ENCODE measurements around the gene CD86. TPM values are rescaled to one million over a fixed set of nuclear protein-coding genes. Genes with fewer than 3 reads are reported as not detected.

Gene CD86
- total RNA-seq, 1 experiment from 2014 or later = not detected

DNA sequence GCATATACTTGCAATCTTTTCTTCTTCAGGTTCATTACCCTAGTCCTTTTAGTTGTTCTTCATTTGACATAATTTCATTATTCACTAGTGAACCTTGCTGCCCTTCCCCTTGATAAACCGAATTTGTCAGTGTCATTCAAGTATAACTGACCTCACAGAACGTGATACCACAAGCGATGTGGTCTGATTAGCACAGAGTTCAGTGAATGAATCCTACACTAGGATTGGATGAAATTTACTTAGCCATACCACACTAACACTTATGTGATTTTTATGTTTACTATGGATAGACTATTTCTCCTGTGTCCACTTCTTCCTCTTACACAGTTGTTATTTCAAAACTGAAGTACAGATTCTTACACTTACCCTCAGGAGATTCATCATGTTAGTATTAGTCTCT, 27.2 kb downstream of the CD86 start:
- no peak for DNase-seq (ENCODE audit: unreplicated experiment)
- ChIA-PET CTCF (no interaction called here), POLR2A (interaction anchor here (1.1 to 1.3 kb wide), 2 partner anchors 69 to 248 kb away, joined by 3 read pairs; partner anchors contain the start of genes EAF2 and IQCB1)
- H3K27ac Mint-ChIP-seq (ENCODE audit: low read depth, unreplicated experiment) = no peak overlapping the region
- H3K36me3 Mint-ChIP-seq (ENCODE audit: insufficient read depth, unreplicated experiment) = no peaks in the 10 kb centered on the region
- TF ChIP-seq, protein P1, sequence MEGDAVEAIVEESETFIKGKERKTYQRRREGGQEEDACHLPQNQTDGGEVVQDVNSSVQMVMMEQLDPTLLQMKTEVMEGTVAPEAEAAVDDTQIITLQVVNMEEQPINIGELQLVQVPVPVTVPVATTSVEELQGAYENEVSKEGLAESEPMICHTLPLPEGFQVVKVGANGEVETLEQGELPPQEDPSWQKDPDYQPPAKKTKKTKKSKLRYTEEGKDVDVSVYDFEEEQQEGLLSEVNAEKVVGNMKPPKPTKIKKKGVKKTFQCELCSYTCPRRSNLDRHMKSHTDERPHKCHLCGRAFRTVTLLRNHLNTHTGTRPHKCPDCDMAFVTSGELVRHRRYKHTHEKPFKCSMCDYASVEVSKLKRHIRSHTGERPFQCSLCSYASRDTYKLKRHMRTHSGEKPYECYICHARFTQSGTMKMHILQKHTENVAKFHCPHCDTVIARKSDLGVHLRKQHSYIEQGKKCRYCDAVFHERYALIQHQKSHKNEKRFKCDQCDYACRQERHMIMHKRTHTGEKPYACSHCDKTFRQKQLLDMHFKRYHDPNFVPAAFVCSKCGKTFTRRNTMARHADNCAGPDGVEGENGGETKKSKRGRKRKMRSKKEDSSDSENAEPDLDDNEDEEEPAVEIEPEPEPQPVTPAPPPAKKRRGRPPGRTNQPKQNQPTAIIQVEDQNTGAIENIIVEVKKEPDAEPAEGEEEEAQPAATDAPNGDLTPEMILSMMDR (IDR thresholded peaks at IDR 0.05; ENCODE audit: unreplicated experiment) = no peak
- H3K27me3 Mint-ChIP-seq (ENCODE audit: insufficient read depth, unreplicated experiment) = no peaks in the 10 kb centered on the region
- peaks cover 14% of the 10 kb centered on the region for H3K4me1 Mint-ChIP-seq (ENCODE audit: insufficient read depth, unreplicated experiment)
- intact Hi-C loops (cut with micrococcal nuclease) = no loop called here
- no peak overlapping the region for H3K4me3 Mint-ChIP-seq (ENCODE audit: unreplicated experiment)
- BruUV-seq (replicated peaks) = no TSS peak
- H3K9me3 Mint-ChIP-seq (ENCODE audit: unreplicated experiment) = no peaks in the 10 kb centered on the region

DNA sequence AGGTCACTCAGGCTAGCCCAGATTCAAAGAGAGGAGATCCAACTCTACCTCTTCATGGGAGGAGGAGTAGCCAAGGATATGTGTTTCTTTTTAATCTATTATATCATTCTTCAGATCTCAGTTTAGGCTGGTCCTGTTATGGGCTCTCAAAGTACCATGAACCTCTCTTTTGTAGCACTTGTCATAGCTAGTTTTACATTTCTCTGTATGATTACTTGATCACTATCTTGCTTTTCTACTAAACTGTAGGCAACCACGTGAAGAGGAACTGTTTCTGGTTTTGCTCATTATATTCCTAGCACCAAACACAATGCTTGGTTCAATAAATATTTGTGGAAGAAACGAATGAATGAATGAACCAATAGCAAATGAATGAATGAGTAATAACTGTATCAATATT, 29.6 kb downstream of the CD86 start:
- intact Hi-C loops (cut with micrococcal nuclease) = no loop called here
- H3K9me3 Mint-ChIP-seq (ENCODE audit: unreplicated experiment) = no peaks in the 10 kb centered on the region
- no TSS peak for BruUV-seq (replicated peaks)
- CTCF ChIA-PET = interaction anchor here (0.6 to 0.7 kb wide), 2 partner anchors 19 to 115 kb away, joined by 3 to 5 read pairs; no protein-coding TSS in a partner anchor
- DNase-seq (ENCODE audit: unreplicated experiment) = no peak
- peaks cover 14% of the 10 kb centered on the region for H3K4me1 Mint-ChIP-seq (ENCODE audit: insufficient read depth, unreplicated experiment)
- POLR2A ChIA-PET = no interaction called here
- no peak overlapping the region for H3K27ac Mint-ChIP-seq (ENCODE audit: low read depth, unreplicated experiment)
- H3K4me3 Mint-ChIP-seq (ENCODE audit: unreplicated experiment) = no peak overlapping the region
- TF ChIP-seq, protein P1 (IDR thresholded peaks at IDR 0.05; ENCODE audit: unreplicated experiment) = no peak
- H3K27me3 Mint-ChIP-seq (ENCODE audit: insufficient read depth, unreplicated experiment) = no peaks in the 10 kb centered on the region
- H3K36me3 Mint-ChIP-seq (ENCODE audit: insufficient read depth, unreplicated experiment) = no peaks in the 10 kb centered on the region

DNA sequence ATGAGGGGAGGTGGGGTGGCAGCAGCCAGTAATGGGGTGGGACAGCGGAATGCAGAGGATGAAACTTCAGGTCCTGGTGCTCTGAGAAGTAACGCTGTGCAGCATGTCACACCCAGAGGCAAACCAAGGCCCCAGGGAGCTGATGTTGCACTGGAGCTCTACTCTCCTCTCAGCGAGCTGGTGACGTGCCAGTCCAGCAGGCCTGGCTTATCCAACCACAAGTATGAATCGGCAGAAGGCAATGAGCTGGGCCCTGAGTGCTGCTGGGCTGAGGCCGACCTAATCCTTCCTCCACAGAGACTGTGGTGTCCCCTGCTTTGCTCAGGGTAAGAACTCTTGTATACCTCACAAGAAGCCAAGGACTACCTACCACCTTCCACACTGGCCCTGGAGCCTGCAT, 30.5 kb downstream of the CD86 start:
- Mint-ChIP-seq H3K4me1 (ENCODE audit: insufficient read depth, unreplicated experiment) (peaks cover 14% of the 10 kb centered on the region), H3K9me3 (ENCODE audit: unreplicated experiment) (no peaks in the 10 kb centered on the region), H3K36me3 (ENCODE audit: insufficient read depth, unreplicated experiment) (no peaks in the 10 kb centered on the region), H3K27ac (ENCODE audit: low read depth, unreplicated experiment) (no peak overlapping the region), H3K27me3 (ENCODE audit: insufficient read depth, unreplicated experiment) (no peaks in the 10 kb centered on the region), H3K4me3 (ENCODE audit: unreplicated experiment) (no peak overlapping the region)
- POLR2A ChIA-PET = no interaction called here
- intact Hi-C loops (cut with micrococcal nuclease) = no loop called here
- DNase-seq (ENCODE audit: unreplicated experiment) = no peak
- no TSS peak for BruUV-seq (replicated peaks)
- CTCF ChIA-PET = interaction anchor here (0.5 kb wide), 1 partner anchor 13 kb away, joined by 3 read pairs; no protein-coding TSS in a partner anchor
- TF ChIP-seq, protein P1 (IDR thresholded peaks at IDR 0.05; ENCODE audit: unreplicated experiment) = no peak

DNA sequence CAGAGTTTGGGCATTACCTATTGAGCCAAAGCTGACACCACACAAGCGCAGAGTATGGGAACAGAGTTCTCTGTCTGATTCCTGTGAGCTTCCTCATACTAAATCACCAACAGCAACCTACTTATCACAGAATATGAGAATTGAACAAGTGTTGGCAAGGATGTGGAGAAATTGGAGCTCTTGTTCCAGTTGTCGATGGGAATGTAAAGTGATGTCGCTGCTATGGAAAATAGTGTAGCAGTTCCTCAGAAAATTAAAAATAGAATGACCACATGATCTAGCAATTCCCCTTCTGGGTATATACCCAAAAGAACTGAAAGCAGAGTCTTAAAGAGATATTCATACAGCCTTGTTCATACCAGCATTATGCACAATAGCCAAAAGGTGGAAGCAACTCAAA, 33.4 kb downstream of the CD86 start:
- BruUV-seq (replicated peaks) = no TSS peak
- Mint-ChIP-seq H3K27me3 (ENCODE audit: insufficient read depth, unreplicated experiment) (no peaks in the 10 kb centered on the region), H3K4me3 (ENCODE audit: unreplicated experiment) (no peak overlapping the region), H3K36me3 (ENCODE audit: insufficient read depth, unreplicated experiment) (no peaks in the 10 kb centered on the region), H3K27ac (ENCODE audit: low read depth, unreplicated experiment) (no peak overlapping the region), H3K4me1 (ENCODE audit: insufficient read depth, unreplicated experiment) (peaks cover 9% of the 10 kb centered on the region), H3K9me3 (ENCODE audit: unreplicated experiment) (no peaks in the 10 kb centered on the region)
- ChIA-PET CTCF (interaction anchor here (1.7 kb wide), 1 partner anchor 13 kb away, joined by 8 read pairs; no protein-coding TSS in a partner anchor), POLR2A (interaction anchor here (0.7 kb wide), 1 partner anchor 1599 kb away, joined by 5 read pairs; no protein-coding TSS in a partner anchor)
- intact Hi-C loops (cut with micrococcal nuclease) = no loop called here
- no peak for DNase-seq (ENCODE audit: unreplicated experiment)
- TF ChIP-seq, protein P1 (IDR thresholded peaks at IDR 0.05; ENCODE audit: unreplicated experiment) = no peak

Data from MCF 10A (cell line).